H1 (cell line): ENCODE results near the gene COPS7A.

ENCODE experiments used
- ASH2L ChIP-seq: fragments of 200-600, 300-600 bp; sonication (generic); IDR thresholded peaks from one replicate; pipeline ENCODE4 v1.7.1; 2017; ENCODE audit warnings: low read length
- CREB1 ChIP-seq: IDR thresholded peaks from 2 replicates; pipeline ENCODE4 v1.6.1; 2012; ENCODE audit warnings: inconsistent platforms
- CTCF ChIP-seq, 3 experiments: IDR thresholded peaks; 1 replicate in 2 of 3; 2 replicates in 1 of 3; pipeline versions ENCODE4 v1.5.1 to v1.6.1; 2011; ENCODE audit warnings: low read length in 3 of 3, mild to moderate bottlenecking in 3 of 3, inconsistent platforms in 2 of 3, low read depth in 1 of 3, moderate library complexity in 1 of 3; ENCODE audit not compliant: insufficient read depth in 1 of 3; ENCODE audit errors: control extremely low read depth in 1 of 3
- EZH2 ChIP-seq: fragments of 200-600 bp; sonication (generic); IDR thresholded peaks from 2 replicates; pipeline ENCODE4 v1.7.1; 2012; ENCODE audit warnings: low read depth, mild to moderate bottlenecking, moderate library complexity, low read length, inconsistent platforms; ENCODE audit not compliant: severe bottlenecking
- JUN ChIP-seq: IDR thresholded peaks from 2 replicates; pipeline ENCODE4 v1.6.1; 2011; ENCODE audit warnings: low read depth, mild to moderate bottlenecking, improper control_type of control experiment, low read length
- JUND ChIP-seq: IDR thresholded peaks from 2 replicates; pipeline ENCODE4 v1.6.1; 2011; ENCODE audit warnings: mild to moderate bottlenecking, improper control_type of control experiment, low read length
- KDM5A ChIP-seq: fragments of 200-600 bp; IDR thresholded peaks from 2 replicates; pipeline ENCODE4 v1.7.1; 2012; ENCODE audit warnings: mild to moderate bottlenecking, low read length, inconsistent platforms, mixed read lengths
- MAFK ChIP-seq: IDR thresholded peaks from 2 replicates; pipeline ENCODE4 v1.6.1; 2012; ENCODE audit warnings: low read depth, mild to moderate bottlenecking, improper control_type of control experiment, low read length
- POLR2AphosphoS5 ChIP-seq: IDR thresholded peaks from 2 replicates; pipeline ENCODE4 v1.6.1; 2011; ENCODE audit warnings: low read depth, low read length
- TBP ChIP-seq: IDR thresholded peaks from 2 replicates; pipeline ENCODE4 v1.6.1; 2011; ENCODE audit warnings: low read depth, low read length, improper control_type of control experiment
- TEAD4 ChIP-seq: IDR thresholded peaks from 2 replicates; pipeline ENCODE4 v1.6.1; 2012; ENCODE audit warnings: low read depth, low read length, inconsistent platforms, mixed read lengths
- USF2 ChIP-seq: IDR thresholded peaks from 2 replicates; pipeline ENCODE4 v1.6.1; 2011; ENCODE audit warnings: low read length, improper control_type of control experiment
- ZNF274 ChIP-seq: IDR thresholded peaks from 2 replicates; pipeline ENCODE4 v1.7.0; 2012; ENCODE audit warnings: low read length, borderline replicate concordance; ENCODE audit errors: extremely low read depth
- TF ChIP-seq, protein P1 (sequence below): IDR thresholded peaks from 2 replicates; pipeline ENCODE4 v1.6.1; 2012; ENCODE audit warnings: low read length, inconsistent platforms

GRCh38 chr12:6772331-6772695 is 48.5 kb downstream of the COPS7A start, which contains the start of gene LAG3:
- TF ChIP-seq CTCF (IDR thresholded peaks at IDR 0.05; ENCODE audit: control extremely low read depth in 1 of 3, insufficient read depth in 1 of 3, low read depth in 1 of 3, low read length in 3 of 3) (no peak), EZH2 (no peak), TBP (no peak), JUN (no peak), JUND (no peak), KDM5A (no peak), MAFK (no peak), ASH2L (no peak), TEAD4 (no peak), USF2 (no peak), POLR2AphosphoS5 (no peak), CREB1 (no peak), ZNF274 (no peak)
- TF ChIP-seq, protein P1, sequence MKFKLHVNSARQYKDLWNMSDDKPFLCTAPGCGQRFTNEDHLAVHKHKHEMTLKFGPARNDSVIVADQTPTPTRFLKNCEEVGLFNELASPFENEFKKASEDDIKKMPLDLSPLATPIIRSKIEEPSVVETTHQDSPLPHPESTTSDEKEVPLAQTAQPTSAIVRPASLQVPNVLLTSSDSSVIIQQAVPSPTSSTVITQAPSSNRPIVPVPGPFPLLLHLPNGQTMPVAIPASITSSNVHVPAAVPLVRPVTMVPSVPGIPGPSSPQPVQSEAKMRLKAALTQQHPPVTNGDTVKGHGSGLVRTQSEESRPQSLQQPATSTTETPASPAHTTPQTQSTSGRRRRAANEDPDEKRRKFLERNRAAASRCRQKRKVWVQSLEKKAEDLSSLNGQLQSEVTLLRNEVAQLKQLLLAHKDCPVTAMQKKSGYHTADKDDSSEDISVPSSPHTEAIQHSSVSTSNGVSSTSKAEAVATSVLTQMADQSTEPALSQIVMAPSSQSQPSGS = no peak
